HG03196 (cell line): Measurements from ENCODE around the gene LTB.

Experiments
- ATAC-seq: cut with Tn5 transposase; IDR thresholded peaks from one replicate; pipeline ENCODE4 v1.9.1; 2021; ENCODE audit not compliant: unreplicated experiment

Gene LTB, protein sequence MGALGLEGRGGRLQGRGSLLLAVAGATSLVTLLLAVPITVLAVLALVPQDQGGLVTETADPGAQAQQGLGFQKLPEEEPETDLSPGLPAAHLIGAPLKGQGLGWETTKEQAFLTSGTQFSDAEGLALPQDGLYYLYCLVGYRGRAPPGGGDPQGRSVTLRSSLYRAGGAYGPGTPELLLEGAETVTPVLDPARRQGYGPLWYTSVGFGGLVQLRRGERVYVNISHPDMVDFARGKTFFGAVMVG

DNA sequence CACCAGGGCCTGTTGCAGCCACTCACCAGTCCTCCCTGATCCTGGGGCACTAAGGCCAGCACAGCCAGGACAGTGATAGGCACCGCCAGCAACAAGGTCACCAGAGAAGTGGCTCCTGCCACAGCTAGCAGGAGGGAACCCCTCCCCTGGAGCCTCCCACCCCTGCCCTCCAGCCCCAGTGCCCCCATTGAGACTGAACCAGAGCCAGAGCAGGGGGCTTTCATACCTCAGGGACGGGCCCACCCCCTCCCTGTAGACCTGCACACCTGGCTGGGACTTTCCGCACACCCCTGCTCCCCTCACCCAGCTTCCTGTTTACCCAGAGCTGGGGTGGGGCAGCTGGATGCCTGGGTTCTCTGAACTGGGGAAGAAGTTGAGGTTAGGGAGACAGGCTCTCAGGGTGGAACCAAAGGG, at the start of gene LTB:
Gene LTB (minus strand): TSS at position 195 of the 414 bp plus-strand sequence. CDS start 7 bp downstream, at position 188.
- no peak for ATAC-seq

DNA sequence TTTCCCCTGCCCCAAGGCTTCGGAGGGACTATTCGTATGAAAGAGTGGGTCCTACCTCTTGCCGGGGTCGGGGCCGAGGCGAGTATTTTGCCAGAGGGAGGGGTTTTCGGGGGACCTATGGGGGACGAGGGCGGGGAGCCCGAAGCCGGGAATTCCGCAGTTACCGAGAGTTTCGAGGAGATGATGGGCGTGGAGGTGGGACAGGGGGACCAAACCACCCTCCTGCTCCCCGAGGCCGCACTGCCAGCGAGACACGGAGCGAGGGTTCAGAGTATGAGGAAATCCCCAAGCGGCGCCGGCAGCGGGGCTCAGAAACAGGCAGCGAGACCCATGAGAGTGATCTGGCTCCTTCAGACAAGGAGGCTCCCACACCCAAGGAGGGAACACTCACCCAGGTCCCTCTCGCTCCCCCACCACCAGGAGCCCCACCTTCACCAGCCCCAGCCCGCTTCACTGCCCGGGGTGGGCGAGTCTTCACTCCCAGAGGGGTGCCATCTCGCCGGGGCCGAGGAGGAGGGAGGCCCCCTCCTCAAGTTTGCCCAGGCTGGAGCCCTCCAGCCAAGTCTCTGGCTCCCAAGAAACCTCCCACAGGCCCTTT, 49.6 kb upstream of the LTB start:
- ATAC-seq = no peak

DNA sequence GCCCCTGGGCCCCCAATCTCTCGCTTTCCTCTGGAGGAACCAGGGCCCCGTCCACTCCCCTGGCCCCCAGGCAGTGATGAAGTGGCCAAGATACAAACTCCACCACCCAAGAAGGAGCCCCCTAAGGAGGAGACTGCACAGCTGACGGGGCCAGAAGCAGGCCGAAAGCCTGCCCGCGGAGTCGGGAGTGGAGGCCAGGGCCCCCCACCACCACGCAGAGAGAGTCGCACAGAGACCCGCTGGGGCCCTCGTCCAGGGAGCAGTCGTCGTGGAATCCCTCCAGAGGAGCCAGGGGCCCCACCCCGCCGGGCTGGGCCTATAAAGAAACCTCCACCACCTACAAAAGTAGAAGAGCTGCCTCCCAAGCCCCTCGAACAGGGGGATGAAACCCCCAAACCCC, 49.0 kb upstream of the LTB start:
- no peak for ATAC-seq

DNA sequence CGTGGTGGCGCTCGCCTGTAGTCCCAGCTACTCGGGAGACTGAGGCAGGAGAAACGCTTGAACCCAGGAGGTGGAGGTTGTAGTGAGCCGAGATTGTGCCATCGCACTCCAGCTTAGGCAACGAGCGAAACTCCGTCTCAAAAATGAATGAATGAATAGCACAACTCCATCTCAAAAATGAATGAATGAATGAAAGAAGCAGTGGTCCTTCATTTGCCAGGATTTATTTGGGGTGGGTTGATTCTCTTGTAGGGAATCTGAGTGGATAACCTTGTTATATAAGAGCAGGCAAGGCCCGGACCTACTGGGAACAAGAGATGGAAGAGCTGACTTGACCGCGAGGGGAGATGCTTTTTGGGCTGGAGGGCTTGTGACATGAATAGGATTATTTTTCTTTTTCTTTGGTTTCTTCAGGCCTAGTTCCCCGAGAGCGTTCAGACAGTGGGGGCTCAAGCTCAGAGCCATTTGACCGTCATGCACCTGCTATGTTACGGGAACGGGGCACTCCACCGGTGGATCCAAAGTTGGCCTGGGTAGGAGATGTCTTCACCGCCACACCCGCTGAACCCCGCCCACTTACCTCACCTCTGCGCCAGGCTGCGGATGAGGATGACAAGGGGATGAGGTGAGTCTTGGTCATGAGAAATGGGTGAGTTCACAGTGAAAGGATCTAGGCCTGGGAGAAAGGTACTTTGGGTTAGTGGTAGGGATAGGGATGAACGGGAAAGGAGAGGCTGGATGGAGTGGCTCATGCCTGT, 48.1 kb upstream of the LTB start:
- ATAC-seq = no peak

DNA sequence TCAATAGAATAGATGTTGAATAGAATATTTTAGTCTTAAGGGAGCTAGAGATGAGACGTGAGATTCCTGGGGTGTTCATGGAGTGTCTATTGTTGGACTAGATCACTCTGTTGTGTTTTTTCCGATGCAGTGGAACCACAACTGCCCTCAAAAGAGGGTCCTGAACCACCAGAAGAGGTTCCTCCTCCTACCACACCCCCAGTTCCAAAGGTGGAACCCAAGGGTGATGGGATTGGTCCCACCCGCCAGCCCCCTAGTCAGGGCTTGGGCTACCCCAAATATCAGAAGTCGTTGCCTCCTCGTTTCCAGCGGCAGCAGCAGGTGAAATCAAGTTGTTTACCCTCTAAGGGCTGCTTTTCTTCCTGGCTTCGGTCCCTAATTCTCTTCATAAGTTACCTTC, 46.8 kb upstream of the LTB start:
- ATAC-seq = no peak

DNA sequence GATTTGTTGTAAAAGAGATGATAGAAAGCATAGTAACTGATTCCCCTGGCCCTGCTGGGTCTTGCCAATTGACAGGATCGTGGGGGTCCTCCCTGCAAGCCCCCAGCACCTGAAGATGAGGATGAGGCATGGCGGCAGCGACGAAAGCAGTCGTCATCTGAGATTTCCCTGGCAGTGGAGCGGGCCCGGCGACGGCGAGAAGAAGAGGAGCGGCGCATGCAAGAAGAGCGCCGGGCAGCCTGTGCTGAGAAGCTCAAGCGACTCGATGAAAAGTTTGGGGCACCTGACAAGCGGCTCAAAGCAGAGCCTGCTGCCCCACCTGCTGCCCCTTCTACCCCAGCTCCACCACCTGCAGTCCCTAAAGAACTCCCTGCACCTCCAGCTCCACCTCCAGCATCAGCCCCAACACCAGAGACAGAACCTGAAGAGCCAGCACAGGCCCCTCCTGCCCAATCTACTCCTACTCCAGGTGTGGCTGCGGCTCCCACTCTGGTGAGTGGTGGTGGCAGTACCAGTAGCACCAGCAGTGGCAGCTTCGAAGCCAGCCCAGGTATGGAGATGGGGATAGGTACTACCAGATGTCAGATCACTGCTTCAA, 45.6 kb upstream of the LTB start:
- ATAC-seq = no peak

DNA sequence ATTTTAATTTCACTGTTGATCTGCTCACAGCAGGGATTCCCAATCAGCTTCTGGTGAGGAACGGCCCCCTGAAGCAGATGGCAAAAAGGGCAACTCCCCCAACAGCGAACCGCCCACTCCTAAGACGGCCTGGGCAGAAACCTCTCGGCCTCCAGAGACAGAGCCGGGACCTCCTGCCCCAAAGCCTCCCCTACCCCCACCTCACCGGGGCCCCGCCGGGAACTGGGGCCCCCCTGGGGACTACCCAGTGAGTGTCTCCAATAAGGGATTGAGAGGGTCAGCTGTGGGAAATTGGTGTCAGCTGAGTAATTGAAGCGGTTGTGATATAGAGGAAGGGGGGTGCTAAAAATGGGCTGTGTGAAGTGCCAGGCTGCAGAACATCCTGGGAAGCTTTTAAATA, 44.7 kb upstream of the LTB start:
- ATAC-seq = no peak

DNA sequence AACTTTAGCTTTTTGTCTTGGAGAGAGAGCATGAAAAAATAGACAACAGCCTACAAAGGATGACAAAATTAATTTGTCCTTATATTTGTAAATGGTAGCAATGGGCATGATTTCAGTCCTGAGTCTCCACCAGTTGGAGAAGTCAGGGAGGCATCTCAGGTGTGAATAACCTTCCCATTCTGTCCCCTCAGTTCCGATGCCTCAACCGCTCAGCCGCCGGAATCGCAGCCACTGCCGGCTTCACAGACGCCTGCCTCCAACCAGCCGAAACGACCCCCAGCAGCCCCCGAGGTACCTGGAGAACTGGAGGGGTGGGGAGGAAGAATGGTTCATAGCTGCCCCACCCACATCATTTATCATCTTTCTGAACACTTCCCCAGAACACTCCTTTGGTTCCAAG, 41.8 kb upstream of the LTB start:
- no peak for ATAC-seq

DNA sequence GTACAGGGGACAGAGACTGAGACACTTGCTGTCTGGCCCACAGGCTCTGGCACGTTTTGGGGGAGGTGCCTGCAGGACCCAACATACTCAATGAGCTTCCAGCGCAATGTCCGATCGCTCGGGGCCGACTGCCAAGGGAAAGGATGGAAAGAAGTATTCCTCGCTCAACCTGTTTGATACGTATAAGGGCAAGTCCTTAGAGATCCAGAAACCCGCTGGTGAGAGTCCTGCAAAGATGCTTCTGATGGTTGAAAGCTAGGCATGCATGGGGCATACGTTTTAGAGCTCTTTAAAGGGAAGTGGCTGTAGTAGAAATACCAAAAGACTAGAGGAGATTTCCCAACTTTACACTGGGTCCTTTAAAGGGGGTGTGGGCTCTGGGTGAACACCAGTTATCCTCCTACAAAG, 40.5 kb upstream of the LTB start:
- no peak for ATAC-seq

DNA sequence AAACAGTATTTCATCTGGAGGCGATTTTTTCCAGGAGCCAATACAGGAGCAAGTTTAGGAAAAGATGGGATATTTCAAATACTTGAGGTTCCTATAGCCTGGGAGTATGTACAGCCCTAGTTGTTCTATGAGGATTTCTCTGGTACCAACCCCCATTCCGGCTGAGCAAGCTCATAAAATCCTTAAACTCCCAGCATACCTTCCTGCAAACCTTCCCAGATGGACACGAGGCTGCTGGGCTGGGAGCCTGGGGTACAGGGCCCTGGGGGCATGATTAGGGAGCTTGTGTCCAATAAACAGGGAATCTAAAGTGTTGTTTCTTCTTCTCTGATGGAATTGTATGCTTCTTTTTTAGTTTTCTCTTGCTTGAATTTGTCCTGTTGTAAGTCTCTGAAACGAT, 39.8 kb upstream of the LTB start:
- no peak for ATAC-seq

DNA sequence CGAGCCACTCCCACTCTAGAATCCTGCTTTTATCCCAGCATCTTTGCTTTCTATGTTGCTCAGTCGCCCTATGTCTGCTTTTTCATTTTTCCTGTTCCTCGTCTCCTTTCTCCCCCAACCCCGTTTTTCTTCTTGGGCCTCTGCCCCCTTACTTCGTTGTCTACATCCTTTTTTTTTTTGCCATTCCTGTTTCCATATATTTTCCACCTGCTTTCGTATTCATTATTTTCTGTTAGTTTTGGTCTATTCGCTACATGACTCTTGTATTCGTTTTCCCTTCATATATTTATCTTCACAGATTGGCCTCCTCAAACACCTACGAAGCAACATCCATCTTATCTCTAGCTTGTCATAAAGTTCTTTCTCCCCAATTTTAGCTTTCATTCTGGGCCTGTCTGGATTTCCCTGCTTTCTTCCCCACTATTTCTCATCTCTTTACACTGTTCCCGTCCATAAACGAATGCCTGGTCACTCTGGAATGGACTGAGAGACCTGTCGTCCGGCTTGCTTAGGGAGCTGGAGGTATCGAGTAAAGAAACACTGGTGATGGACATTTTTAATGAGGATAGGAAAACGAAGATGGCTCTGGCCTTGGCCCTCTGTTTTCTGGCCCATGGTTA, 39.2 kb upstream of the LTB start:
- no peak for ATAC-seq

DNA sequence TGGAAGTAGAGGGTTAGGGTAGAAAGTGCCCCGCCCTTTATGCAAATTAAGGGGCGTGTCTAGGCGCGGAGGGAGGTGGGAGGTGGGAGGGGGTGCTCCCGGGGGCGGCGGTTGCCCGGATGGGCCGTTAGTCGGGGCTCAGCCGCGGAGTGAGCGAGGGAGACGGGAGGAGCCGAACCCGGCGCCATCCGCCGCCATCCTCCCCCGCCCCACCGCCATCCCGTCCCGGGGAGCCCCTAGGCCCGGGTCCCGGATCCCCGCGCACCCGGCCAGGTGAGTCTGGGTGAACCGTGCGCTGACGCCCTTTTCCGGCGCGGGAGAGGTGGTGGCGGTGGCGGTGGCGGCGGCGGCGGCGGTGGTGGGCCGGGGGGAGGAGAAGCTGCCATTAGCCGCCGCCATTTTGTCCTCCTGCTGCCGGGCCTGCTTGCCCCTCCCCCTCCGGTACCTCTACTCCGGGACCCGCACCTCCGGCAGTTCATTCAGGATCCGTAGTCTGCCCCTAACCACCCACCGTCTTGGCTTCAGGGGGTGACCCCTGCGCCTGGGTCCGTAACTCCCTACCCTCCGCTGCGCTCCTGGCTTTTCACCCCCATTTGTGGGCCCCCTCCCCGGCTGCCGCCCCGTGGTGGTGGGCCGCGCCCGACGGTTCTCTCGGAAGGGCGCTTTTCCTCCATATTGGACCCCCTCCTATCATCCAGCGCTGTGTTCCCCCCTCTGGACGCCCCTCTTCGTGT, 38.5 kb upstream of the LTB start, which contains the start of gene PRRC2A:
Gene PRRC2A (plus strand): TSS at position 130 of the 734 bp plus-strand sequence. CDS start 2,075 bp downstream, outside the sequence.
- peak; percentile 47 for ATAC-seq

DNA sequence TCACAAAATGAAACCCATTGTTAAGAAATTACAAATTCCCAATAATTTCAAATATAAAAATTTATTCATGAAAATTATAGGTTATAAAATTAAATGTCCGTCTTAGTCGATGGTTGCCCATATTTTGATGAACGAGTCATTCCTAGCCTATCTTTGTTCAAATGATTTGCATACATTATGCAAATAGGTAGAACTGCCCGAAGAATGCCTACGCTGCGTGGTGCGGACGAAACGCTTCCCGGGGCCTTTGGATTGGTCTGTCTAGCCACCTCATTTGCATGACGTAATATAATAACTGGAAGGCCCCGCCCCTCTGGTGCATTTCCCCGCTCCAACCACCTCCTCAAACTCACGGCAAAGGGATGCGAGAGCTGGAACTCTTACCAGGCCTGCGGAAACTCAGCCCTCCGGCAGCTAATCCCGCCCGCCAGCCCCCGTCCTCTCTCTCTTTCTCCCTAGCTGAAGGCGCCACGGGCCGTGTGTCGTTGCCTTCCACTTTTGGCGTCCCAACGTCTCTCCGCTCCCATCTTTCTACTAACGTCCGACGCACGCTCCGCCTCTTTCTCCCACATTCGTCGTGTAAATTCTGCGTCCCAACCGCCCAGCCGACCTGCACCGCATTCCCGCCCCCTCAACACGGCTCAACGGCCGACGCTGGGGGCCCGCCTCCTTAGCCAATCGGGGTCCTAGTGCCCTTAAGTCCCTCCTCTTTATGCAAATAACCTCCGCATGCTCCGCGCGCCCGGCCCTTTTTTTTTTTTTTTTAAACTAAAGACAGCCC, 37.8 kb upstream of the LTB start:
- peak; percentile 80 for ATAC-seq

DNA sequence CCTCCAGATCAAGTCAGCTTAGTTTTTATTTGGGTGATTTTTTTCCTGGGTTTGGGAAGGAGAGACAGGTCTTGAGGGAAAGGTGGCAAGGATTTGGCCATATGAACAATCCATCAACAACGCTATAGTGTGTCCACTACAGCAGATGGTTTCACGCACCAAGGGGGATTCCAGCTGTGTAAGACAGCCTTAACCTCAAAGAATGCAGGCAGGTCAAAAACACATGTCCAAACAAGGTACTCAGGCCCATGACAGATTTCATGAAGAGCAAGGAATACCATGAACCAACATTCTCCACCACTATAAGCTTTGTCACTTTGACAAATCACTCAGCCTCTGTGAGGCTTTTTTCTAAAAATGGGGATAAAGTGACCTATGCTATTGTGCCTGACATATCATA, 34.8 kb upstream of the LTB start:
- ATAC-seq = no peak

DNA sequence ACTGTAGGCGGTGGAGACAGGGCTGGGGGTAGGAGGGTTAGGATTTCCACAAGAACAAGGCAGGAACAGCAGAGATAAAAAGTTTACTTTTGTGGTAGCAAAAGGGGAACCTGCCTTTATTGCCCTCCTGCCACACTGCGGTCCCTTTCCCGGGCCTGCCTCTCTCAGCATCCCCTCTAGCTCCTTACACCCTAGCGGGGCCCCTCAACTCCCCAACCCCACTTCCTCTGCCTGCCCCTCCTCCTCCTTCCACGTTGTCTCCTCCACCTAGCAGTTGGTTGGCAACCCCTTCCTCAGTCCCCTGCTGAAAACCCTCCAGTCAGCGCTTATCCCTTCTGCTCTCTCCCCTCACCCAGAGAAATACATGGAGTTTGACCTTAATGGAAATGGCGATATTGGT, 33.5 kb upstream of the LTB start:
- ATAC-seq = no peak

DNA sequence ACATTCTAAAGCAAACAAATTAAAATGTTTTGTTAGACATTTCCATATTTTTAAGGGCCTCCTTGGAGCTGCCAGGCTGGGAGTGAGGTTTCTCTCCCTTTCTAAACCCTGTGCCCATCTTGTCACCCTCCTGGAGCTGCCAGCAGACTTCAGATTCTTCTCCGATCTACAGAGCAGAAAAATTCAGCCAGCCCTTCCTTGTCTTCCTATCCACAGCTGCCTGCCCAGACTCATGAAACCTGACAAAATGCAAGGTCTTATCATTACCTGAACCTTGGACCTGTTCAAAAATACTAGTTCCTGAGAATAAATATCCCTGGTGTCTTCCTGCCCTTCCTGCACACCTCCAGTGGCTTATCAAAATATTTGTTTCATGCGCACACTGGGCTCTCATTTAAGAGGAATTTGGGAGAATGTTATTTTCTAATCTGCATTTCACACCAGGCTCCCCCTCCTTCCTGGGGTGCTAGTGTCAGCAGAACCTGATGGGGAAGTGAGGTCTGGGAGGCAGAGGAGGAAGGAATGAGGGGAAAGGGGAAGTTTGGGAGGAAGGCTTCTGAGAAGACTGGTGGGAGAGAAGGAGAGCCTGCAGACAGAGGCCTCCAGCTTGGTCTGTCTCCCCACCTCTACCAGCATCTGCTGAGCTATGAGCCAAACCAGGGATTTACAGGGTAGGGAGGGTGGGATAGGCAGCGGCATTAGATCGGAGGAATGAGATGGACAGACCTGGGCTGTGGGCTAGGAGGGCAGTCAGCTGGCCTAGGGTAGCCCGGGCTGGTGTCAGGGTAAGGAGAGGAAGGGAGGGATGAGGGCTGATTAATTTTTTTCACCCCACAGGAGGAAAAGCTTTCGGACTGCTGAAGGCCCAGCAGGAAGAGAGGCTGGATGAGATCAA, 32.7 kb upstream of the LTB start, which contains the start of gene AIF1:
Gene AIF1 (plus strand): TSS at position 551 of the 895 bp plus-strand sequence. CDS start 96 bp downstream, at position 647.
- ATAC-seq = no peak

DNA sequence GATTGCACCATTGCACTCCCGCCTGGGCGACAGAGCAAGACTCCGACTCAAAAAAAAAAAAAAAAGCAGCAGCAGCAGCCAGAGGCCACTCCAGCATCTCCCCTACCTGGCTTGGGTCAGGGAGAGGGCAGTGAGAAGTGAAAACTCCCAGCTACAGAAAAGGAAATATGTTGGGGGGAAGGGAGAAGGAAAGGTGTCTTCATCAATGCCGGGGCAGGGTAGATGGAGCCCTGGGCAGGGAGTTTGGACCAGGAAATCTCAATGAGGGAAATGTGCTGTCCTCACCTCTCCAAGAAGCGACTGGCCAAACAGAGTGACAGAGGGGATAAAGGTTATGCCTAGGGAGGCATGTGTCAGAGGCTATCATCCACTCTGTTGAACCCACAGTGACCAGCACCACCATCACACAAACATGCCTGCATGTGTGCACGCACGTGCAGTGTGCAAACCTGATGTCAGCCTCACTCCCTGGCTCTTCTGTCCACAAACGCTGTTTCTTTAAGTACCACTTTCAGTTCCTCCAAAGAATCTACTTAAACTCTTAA, 31.9 kb upstream of the LTB start:
- ATAC-seq = no peak

DNA sequence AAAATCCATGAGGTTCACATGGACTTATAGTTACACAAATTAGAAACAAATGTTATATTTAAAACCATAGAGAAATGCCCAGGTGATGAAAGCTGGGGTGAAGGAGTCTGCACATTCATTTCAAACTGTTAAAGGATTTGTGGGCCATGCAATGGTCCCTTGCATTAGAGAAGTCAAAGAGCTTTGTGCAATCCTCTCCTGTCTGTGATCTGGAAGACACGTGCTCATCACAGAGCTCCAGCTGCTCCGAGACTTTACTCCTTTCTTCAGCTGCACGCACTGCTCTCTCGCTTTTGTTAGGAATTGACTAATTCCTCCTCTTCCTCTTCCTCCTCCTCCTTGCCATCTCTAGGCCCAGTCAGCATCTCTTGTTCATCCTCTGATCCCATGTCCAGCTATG, 28.7 kb upstream of the LTB start:
- ATAC-seq = no peak
